Superior temporal gyrus (tissue), 1 donor: ENCODE measurements around the gene MFSD12.
A peak's percentile ranks its signal among the peaks of the same experiment; 100 is the strongest.

Experiments
- DNase-seq: peaks from one replicate; pipeline ENCODE4 v3.0.0-alpha.2; 2016; ENCODE audit errors: extremely low spot score

Gene MFSD12

DNA sequence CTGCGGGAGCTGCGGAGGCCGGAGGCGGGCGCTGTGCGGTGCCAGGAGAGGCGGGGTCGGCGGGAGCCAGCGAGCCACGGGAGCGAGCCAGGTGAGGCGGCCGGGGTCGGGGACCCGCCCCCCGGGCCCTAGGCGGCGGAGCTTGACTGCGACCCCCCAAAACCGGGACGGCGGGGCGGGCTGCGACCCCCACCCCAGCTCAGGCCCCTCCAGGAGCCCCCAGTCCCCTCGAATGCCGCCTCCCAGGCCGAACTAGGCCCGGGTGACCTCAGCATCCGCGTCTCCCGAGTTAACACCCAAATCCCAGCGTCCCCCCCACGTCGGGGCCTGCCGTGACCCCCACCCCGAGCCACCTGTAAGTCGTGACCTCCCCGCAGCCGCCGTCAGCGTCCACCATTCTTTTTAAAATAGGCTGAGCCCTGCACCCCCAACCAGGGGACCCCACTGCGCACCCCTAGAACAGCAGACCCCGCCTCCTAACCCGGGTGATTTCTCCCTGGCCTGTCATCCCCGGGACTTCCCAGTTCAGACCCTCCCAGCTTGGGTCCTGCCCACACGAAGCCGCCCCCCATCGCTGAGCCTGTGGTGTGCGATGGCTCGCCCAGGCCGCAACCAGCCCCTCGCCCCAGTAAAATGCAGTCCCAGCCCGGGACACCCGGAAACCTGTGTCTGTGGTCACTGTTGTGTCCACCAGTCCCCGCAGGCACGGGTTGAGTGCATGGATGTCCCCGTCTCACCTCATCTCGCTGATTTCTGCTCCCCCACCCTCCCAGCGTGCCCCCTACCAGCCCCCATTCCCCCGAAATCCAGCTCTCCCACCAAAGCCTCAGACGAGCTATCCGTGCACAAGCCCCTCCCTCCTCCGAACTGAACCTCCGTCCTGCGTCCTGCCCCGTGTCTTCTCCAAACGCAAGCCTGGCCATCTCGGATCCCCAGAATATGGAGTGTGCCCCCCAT lies 50.7 kb downstream of the MFSD12 start:
- DNase-seq: no peak

DNA sequence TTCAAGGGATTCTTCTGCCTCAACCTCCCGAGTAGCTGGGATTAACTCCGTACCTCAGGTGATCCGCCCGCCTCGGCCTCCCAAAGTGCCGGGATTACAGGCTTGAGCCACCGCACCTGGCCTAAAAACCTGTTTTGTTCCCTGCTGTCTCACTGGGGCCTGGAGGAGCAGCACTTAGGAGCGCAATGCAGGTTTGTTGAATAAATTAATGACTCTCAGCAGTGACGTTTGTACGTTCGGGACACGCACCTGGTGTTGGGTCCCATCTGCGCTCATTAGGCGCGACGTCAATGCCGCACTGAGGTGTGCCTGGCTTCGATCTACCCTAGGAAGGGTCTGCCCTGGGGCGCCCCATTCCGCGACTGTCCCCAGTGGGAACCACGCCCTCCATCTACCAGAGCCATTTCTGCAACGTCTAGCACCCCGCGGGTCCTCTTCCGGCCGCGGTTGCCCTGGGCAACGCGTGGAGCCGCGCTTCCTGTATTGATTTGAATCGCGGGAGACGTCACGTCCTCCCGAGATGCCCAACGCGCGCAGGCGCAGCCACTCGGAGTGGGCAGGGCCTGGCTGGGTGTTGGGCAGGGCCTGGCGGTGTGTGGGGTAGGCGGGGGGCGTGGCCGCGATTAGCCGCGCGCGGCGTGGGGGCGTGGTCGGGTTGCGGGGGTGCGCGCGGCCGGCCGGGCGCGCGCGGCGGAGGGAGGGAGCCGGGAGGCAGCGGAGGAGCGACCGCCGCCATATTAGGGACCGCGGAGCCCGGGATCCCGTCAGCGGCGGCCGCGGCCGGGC lies 51.6 kb downstream of the MFSD12 start, which contains the start of gene FZR1:
TSS of gene FZR1 (plus strand) at position 714 of the 786 bp plus-strand sequence. CDS start 16,679 bp downstream, outside the sequence.
- DNase-seq: peak; percentile 98

GRCh38 chr19:3504735-3505134 lies 52.7 kb downstream of the MFSD12 start:
- DNase-seq: no peak

GRCh38 chr19:3503036-3503572 lies 54.3 kb downstream of the MFSD12 start:
- no peak for DNase-seq

GRCh38 chr19:3501780-3502179 lies 55.6 kb downstream of the MFSD12 start:
- DNase-seq: no peak

DNA sequence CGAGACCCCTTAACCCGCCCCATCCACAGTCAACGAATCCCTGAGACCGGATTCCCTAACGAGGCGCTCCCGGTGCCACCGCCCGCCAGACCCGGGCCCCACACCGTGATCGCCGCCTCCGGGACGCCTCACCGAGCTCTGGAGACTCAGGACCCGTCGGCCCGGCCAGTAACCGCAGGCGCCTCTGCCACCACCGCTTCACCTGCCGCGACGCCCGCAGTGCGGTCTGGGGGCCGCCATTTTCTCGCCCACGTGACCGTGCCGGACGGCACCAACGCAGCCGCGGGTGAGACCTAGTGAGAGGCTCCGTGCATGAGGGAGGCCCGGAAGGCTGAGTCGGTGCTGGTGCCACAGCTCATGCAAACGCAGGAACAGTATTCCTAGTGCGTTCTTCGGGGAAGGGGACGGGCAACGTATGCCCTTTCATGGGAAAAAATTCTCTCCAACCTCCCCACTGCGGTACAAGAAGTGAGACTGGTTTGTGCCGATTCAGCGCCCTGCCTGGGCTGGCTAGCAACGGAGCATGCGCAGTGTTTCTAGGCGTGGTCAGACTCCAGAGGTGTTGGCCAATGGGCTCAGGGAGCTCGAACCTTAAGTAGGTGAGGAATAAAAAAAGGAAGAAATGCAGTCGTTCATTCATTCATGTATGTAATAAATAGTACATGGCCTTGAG lies 56.8 kb downstream of the MFSD12 start, which contains the start of gene DOHH:
TSS of gene DOHH (minus strand) at position 246 of the 673 bp plus-strand sequence. CDS start 3,860 bp downstream, outside the sequence.
- DNase-seq: peak; percentile 99

DNA sequence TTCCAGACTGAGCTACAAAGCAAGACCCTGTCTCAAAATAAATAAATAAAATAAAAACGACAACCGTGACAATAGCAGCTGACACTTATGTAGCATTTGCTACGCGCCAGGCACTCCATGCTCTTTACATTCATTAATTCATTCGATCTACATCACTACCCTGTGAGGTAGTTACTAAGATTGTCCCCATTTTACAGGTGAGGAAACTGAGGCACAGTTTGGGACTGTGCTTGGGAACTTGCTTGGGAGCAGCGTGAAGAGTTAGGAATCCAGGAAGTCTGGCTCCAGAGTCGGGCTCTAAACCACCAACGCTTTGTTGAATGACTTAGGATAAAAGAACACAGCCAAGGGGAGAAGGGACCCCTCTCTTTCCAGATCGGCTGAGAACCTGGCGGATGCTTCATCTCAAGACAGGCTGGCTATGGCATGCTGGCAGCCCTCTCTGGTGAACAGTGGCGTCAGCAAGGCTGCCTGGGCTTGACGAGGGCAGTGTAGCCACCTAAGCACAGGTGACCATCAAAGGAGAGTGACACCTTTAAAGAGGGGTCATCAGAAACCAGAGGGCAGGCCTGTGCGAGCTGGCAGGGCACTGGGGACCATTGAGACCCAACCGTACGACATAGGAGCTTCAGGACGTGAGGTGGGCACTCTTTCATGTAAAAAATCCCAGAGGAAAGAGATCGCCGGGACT lies 57.5 kb downstream of the MFSD12 start:
- no peak for DNase-seq

GRCh38 chr19:3497757-3498520 lies 59.4 kb downstream of the MFSD12 start:
- DNase-seq: no peak

DNA sequence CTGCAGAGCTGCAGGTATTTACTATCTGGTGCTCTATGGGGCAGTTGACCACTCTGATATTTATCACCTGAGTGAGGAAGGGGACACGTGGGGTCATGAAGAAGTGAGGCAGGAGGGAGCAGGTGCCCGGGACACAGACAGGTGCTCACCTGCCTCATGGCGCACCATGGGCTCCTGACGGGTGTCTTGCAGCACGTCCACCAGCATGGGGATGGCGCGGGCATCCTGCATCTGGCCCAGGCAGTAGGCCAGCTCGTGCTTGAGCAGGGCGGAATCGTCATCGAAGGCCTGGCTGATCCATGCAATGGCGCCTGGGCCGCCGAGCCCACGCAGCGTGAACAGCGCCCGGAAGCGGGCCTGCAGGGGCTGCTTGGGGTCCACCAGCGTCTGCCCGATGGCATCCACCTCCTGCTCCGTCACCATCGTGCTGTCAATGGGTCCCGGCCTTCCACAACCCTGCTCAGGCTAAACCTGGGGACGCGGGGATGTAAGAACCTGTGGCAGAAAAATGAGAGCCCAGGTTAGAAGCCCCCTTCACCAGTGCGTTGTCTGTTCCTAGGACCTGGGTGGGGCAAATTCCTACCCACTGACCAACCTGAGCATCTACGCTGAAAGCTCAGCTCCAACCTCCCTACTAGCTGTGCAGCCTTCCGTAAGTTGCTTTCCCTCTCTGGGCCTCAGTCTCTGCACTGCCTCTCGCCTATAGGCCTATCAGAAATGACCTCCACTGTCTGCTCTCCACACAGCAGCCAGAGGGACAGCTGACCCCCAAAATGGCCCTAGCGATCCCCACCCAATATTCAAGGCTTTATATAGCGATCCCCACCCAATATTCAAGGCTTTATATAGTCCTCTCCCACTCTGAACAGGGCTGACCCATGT lies 60.8 kb downstream of the MFSD12 start:
- DNase-seq: no peak

GRCh38 chr19:3494559-3494958 lies 62.8 kb downstream of the MFSD12 start:
- DNase-seq: peak; percentile 39
